Thoracic aorta (tissue), 2 donors: ENCODE data around the gene OTUB2. TPM values are rescaled to one million over a fixed set of nuclear protein-coding genes. Genes with fewer than 3 reads are reported as not detected.
A peak's percentile ranks its signal among the peaks of the same experiment; 100 is the strongest.

ENCODE experiments used
- ATAC-seq: fragments of 150-250 bp; one replicate; pipeline ENCODE4 v1.8.0; 2017; ENCODE audit warnings: low read depth; ENCODE audit not compliant: insufficient number of reproducible peaks, low FRiP score
- DNase-seq: peaks from one replicate; pipeline ENCODE4 v3.0.0-alpha.2; 2020; ENCODE audit warnings: low spot score
- H3K27ac ChIP-seq, 2 donors: fragments of 200-600 bp; sonication (generic); 1 replicate in 1 of 2; 2 replicates in 1 of 2; pipeline ENCODE4 v1.5.1; 2016; ENCODE audit warnings: mild to moderate bottlenecking in 2 of 2, moderate library complexity in 2 of 2
- H3K27me3 ChIP-seq: fragments of 200-600 bp; sonication (generic); replicated peaks from 2 replicates; pipeline ENCODE4 v1.6.0; 2016; ENCODE audit warnings: mild to moderate bottlenecking; ENCODE audit not compliant: insufficient read depth
- H3K36me3 ChIP-seq: fragments of 200-600 bp; sonication (generic); one replicate; pipeline ENCODE4 v1.5.1; 2016
- H3K4me1 ChIP-seq, 2 donors: fragments of 200-600 bp; sonication (generic); 1 replicate in 1 of 2; 2 replicates in 1 of 2; pipeline versions ENCODE4 v1.5.1 to v1.6.0; 2016; ENCODE audit warnings: low read depth in 2 of 2, mild to moderate bottlenecking in 1 of 2; ENCODE audit not compliant: control insufficient read depth in 1 of 2
- H3K4me3 ChIP-seq: fragments of 200-600 bp; sonication (generic); 2 replicates; pipeline ENCODE4 v1.5.1; 2016; ENCODE audit warnings: mild to moderate bottlenecking
- H3K9me3 ChIP-seq: fragments of 200-600 bp; sonication (generic); 2 replicates; pipeline ENCODE4 v1.5.1; 2016
- total RNA-seq, 2 donors: library from RNA; depleted of rRNA; stranded (reverse); fragments of >200 nt; gene quantifications; one replicate each; pipeline versions ENCODE4 v1.1.0 to v1.2.3, GENCODE V29; 2016
- TF ChIP-seq, protein P1 (sequence below): fragments of 200-600 bp; sonication (generic); IDR thresholded peaks from one replicate; pipeline ENCODE4 v1.5.1; 2019; ENCODE audit warnings: antibody characterized with exemption

The OTUB2 gene
- total RNA-seq, 2 donors from 2014 or later: 0.14 to 0.71 TPM

DNA sequence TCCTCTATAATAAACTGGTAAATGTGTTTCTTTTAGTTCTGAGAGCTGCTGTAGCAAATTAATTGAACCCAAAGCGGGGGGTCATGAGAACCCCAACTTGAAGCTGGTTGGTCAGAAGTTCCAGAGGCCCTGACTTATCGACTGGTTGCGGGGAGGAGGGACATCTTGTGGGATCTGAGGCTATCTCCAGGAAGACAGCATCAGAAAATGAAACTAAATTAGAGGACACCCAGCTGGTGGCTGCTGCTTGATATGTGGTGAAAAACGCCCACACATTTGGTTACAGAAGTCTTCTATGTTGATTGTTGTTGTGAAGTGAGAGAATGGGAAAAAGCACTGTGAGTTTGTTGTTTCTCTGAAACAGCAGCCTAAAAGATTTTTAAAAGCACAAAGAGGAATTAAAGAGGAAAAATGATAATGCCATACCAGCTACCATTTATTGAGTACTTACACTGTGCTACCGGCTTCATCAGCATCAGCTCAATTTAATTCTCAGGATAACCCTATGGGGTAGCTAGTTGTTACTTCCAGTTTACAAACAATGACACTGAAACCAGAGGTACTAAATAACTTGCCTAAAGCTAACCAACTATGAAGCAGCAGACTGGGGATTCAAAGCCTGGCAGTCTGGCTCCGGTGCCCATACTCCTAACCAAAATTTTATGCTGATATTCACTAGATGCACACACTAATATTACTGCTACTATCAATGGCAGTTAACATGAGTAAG, 30.6 kb downstream of the OTUB2 start:
- ATAC-seq (no peak), DNase-seq (no peak)
- Histone ChIP-seq H3K27me3 (no peaks in the 10 kb centered on the region), H3K36me3 (peaks cover 91% of the 10 kb centered on the region), H3K4me1 (no peaks in the 10 kb centered on the region), H3K4me3 (no peak overlapping the region), H3K27ac (no peak overlapping the region), H3K9me3 (no peaks in the 10 kb centered on the region)
- TF ChIP-seq, protein P1, sequence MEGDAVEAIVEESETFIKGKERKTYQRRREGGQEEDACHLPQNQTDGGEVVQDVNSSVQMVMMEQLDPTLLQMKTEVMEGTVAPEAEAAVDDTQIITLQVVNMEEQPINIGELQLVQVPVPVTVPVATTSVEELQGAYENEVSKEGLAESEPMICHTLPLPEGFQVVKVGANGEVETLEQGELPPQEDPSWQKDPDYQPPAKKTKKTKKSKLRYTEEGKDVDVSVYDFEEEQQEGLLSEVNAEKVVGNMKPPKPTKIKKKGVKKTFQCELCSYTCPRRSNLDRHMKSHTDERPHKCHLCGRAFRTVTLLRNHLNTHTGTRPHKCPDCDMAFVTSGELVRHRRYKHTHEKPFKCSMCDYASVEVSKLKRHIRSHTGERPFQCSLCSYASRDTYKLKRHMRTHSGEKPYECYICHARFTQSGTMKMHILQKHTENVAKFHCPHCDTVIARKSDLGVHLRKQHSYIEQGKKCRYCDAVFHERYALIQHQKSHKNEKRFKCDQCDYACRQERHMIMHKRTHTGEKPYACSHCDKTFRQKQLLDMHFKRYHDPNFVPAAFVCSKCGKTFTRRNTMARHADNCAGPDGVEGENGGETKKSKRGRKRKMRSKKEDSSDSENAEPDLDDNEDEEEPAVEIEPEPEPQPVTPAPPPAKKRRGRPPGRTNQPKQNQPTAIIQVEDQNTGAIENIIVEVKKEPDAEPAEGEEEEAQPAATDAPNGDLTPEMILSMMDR: no peak

DNA sequence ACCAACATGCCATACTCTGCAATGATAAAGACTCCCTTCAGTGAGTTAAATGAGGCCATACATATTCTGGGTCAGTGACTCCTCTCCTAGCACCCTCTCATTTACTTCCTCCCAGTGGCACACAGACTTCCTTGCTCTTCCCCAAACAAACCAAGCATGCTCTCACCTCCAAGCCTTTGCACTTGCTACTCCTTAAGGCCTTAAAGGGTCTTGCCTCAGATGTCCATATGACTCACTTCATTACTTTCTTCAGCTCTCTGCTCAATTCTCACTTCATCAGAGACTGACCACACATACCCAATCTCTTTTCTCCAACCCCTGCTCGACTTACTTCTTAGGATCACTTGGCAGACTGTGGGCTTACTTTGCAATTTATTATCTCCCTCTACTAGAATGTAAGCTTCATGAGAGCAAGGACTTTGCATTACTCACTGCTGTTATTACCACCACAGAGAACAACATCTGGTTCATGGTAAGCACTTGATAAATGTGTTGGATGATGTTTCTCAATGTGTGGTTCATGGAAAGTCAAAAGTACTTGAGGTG, 32.1 kb downstream of the OTUB2 start:
- peaks cover 7 to 11% of the 10 kb centered on the region in 2 donors for H3K4me1 ChIP-seq
- no peaks in the 10 kb centered on the region for H3K27me3 ChIP-seq
- ATAC-seq (no peak), DNase-seq (no peak)
- no peak overlapping the region for H3K27ac ChIP-seq
- H3K9me3 ChIP-seq: no peaks in the 10 kb centered on the region
- TF ChIP-seq, protein P1: no peak
- peaks cover 80% of the 10 kb centered on the region for H3K36me3 ChIP-seq
- H3K4me3 ChIP-seq: no peak overlapping the region

DNA sequence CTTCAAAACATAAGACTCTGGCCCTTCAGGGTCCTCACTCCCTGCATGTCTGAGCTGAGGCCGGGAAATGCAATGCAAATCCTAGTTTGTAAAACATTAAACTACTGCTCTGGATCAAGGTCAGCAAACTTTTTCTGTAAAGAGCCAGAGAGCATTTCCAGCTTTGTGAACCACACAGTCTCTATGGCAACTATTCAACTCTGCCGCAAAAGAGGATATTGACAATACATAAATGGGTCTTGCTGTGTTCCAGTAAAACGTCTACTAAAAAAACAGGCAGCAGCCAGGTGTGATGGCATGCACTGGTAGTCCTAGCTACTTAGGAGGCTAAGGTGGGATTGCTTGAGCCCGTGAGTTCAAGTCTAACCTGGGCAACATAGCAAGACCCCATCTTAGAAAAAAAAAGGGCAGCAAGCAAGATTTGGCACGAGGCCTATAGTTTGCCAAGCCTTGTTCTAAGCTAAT, 32.6 kb downstream of the OTUB2 start:
- Histone ChIP-seq H3K27ac (no peak overlapping the region), H3K4me1 (peaks cover 7 to 16% of the 10 kb centered on the region in 2 donors), H3K9me3 (no peaks in the 10 kb centered on the region), H3K27me3 (no peaks in the 10 kb centered on the region), H3K4me3 (no peak overlapping the region), H3K36me3 (peaks cover 80% of the 10 kb centered on the region)
- DNase-seq (no peak), ATAC-seq (no peak)
- TF ChIP-seq, protein P1: no peak

DNA sequence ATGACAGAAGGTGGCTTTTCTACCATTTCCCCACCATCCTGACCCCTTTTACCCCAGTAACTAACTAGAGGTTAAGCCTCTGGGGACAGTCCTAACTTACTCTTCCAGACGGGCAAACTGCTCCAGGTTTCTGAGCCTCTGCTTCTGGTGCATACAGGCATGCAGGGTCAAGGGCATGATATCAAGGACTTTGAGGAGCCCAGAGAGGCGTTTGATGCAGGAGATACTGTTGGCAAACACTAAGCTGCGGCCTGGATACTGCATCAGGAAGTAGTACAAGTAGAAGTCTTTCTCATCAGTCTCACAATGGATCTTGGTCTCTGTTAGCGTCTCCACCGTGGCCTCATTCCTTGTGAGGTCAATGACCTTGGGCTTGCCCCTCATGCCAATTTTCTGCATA, 33.9 kb downstream of the OTUB2 start:
- no peak for DNase-seq
- TF ChIP-seq, protein P1: no peak

DNA sequence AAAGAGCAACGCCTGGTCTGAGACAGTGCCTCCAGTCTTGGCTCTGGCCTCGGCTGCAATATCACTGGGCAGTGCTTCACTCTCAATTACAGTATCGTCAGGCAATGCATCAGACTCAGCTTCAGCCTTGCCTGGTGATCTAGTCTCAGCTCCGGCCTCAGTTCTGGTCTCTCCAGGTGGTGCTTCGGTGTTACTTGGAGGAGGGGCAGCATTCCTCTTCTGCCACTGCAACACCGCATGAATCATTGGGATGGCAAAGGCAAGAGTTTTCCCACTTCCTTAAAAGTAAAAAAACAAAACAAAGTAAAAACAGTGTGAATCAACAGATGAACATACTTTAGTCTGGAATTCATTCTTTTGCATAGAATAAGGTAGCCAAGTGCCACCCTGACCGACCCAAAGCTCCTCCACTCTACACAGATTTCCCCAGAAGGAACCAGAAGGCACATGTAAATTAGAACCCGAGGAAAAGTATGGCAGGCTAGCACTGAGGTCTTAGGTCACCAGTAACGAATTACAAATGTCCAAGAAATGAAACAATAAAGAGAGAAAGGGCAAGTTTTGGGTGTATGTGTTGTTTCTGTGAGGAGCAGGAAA, 36.3 kb downstream of the OTUB2 start:
- ATAC-seq (peak; percentile 46), DNase-seq (no peak)
- H3K27me3 ChIP-seq: no peaks in the 10 kb centered on the region
- H3K4me3 ChIP-seq: no peak overlapping the region
- no peaks in the 10 kb centered on the region for H3K9me3 ChIP-seq
- H3K27ac ChIP-seq: peak overlapping the region in 1 of 2 donors; percentile 16
- peaks cover 43% of the 10 kb centered on the region for H3K36me3 ChIP-seq
- TF ChIP-seq, protein P1: no peak
- peaks cover 23 to 46% of the 10 kb centered on the region in 2 donors for H3K4me1 ChIP-seq

More for the DNA sequence above, 33.9 kb downstream of the OTUB2 start:
- ATAC-seq: no peak
- no peaks in the 10 kb centered on the region for H3K27me3 ChIP-seq
- no peak overlapping the region for H3K27ac ChIP-seq
- H3K9me3 ChIP-seq: no peaks in the 10 kb centered on the region
- H3K4me3 ChIP-seq: no peak overlapping the region
- H3K4me1 ChIP-seq: peaks cover 7 to 21% of the 10 kb centered on the region in 2 donors
- H3K36me3 ChIP-seq: peaks cover 67% of the 10 kb centered on the region
